Epithelial cell of proximal tubule (primary cell): Measurements from ENCODE around the gene KIFC3. TPM values are rescaled to one million over a fixed set of nuclear protein-coding genes. Genes with fewer than 3 reads are reported as not detected.

Experiments used
- DNase-seq: peaks from one replicate; pipeline ENCODE4 v3.0.0-alpha.2; 2011; ENCODE audit warnings: low read depth
- H3K4me3 ChIP-seq: 2 replicates; pipeline ENCODE4 v1.5.1; 2011; ENCODE audit warnings: low read depth, mild to moderate bottlenecking, low read length
- total RNA-seq: library from RNA; depleted of rRNA; stranded (reverse); fragments of >200 nt; gene quantifications from 2 replicates; pipeline ENCODE4 v1.2.3, GENCODE V29; 2015
- TF ChIP-seq, protein P1 (sequence below): conservative IDR thresholded peaks from 2 replicates; pipeline ENCODE4 v1.5.1; 2012; ENCODE audit warnings: low read depth, mild to moderate bottlenecking, low read length

Gene KIFC3
- total RNA-seq, 1 donor from 2014 or later = 86.0 TPM

DNA sequence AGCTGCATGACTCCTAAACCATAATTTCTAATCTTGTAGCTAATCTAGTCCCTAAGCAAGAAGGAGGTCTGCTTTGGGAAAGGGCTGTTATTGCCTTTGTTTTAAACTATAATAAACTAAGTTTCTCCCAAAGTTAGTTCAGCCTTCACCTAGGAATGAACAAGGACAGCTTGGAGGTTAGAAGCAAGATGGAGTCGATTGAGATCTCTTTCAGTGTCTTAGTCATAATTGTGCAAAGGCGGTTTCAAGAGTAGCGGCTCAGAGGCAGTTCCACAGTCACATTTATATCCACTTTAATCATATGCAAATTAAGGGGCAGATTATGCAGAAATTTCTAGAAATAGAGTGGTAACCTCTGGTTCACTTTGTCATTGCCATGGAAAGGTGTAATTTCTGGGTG is 90.3 kb downstream of the KIFC3 start:
- no peak for DNase-seq
- TF ChIP-seq, protein P1, sequence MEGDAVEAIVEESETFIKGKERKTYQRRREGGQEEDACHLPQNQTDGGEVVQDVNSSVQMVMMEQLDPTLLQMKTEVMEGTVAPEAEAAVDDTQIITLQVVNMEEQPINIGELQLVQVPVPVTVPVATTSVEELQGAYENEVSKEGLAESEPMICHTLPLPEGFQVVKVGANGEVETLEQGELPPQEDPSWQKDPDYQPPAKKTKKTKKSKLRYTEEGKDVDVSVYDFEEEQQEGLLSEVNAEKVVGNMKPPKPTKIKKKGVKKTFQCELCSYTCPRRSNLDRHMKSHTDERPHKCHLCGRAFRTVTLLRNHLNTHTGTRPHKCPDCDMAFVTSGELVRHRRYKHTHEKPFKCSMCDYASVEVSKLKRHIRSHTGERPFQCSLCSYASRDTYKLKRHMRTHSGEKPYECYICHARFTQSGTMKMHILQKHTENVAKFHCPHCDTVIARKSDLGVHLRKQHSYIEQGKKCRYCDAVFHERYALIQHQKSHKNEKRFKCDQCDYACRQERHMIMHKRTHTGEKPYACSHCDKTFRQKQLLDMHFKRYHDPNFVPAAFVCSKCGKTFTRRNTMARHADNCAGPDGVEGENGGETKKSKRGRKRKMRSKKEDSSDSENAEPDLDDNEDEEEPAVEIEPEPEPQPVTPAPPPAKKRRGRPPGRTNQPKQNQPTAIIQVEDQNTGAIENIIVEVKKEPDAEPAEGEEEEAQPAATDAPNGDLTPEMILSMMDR = no peak
- H3K4me3 ChIP-seq = no peak overlapping the region

DNA sequence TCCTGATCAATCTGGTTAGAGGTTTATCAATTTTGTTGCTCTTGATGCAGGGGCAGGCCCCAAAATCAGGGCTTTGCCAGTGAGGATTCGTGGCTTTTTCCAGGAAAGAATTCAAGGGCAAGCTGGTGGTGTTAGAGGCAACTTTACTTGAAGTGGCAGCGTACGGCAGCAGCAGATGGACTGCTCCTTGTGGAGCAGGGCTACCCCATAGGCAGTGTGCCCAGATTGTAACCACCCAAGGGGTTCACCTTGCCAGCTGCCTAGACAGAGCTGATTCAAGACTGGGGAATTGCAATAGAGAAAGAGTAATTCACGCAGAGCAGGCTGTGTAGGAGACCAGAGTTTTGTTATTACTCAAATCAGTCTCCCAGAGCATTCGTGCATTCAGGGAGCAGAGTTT is 90.9 kb downstream of the KIFC3 start:
- no peak for DNase-seq
- TF ChIP-seq, protein P1 = no peak
- H3K4me3 ChIP-seq = no peak overlapping the region

DNA sequence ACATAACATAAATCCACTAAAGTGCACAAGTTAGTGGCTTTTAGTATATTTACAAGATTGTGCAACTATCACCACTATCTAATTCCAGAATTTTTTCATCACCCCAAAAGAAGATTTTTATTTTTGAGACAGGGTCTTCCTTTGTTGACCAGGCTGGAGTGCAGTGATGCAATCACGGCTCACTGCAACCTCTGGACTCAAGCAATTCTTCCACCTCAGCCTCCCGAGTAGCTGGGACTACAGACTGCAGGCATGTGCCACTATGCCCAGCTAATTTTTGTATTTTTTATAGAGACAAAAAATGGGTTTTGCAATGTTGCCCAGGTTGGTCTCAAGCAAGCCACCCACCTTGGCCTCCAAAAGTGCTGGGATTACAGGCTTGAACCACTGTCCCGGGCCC is 92.6 kb downstream of the KIFC3 start:
- H3K4me3 ChIP-seq = no peak overlapping the region
- TF ChIP-seq, protein P1 = no peak
- no peak for DNase-seq

Other genes with a start within 250 kb of the KIFC3 start
- 33.9 and 101 TPM in 2 replicates for gene ADGRG1, start 173.9 kb downstream of the KIFC3 start, total RNA-seq
- gene ADGRG3, start 134.2 kb downstream of the KIFC3 start, total RNA-seq = 0.06 TPM in 1 of 2 replicates, not detected in the other
- not detected in 2 replicates for gene DRC7, start 107.7 kb downstream of the KIFC3 start, total RNA-seq
- gene KATNB1, start 66.7 kb downstream of the KIFC3 start, total RNA-seq = 34.7 and 41.5 TPM in 2 replicates
- gene CNGB1, start 168.6 kb upstream of the KIFC3 start, total RNA-seq = under 0.01 and 1.4 TPM in 2 replicates
- 3.0 and 9.1 TPM in 2 replicates for gene ZNF319, start 198.2 kb upstream of the KIFC3 start, total RNA-seq
- gene USB1, start 198.9 kb upstream of the KIFC3 start, total RNA-seq = 25.4 and 31.2 TPM in 2 replicates
- 24.7 and 36.0 TPM in 2 replicates for gene MMP15, start 223.3 kb upstream of the KIFC3 start, total RNA-seq